DMS53 treated with DMSO at 0.1 percent for 48 hours (cell line): ENCODE results near the gene PDZD2.
A peak's percentile ranks its signal among the peaks of the same experiment; 100 is the strongest.

Experiments
- DNase-seq: peaks from one replicate; lab custom pipeline; 2025; ENCODE audit not compliant: unreplicated experiment; lab: John Stamatoyannopoulos, UW

PDZD2 gene

GRCh38 chr5:31811210-31811609 is 172.3 kb downstream of the PDZD2 start:
- no peak for DNase-seq

- DNase-seq = no peak
Observed at GRCh38 chr5:31815376-31815775, 176.4 kb downstream of the PDZD2 start.

- DNase-seq = no peak
Observed at GRCh38 chr5:31819926-31820516, 181.1 kb downstream of the PDZD2 start.

- DNase-seq = no peak
Observed at GRCh38 chr5:31823472-31823871, 184.5 kb downstream of the PDZD2 start.

GRCh38 chr5:31824869-31825517 is 186.1 kb downstream of the PDZD2 start:
- no peak for DNase-seq

GRCh38 chr5:31825518-31826068 is 186.7 kb downstream of the PDZD2 start:
- DNase-seq = peak; percentile 2

- no peak for DNase-seq
Observed at GRCh38 chr5:31827867-31828266, 188.9 kb downstream of the PDZD2 start.

- no peak for DNase-seq
Observed at GRCh38 chr5:31832966-31833365, 194.0 kb downstream of the PDZD2 start.

- DNase-seq = no peak
Observed at GRCh38 chr5:31833710-31834109, 194.8 kb downstream of the PDZD2 start.

- no peak for DNase-seq
Observed at GRCh38 chr5:31844622-31845345, 205.9 kb downstream of the PDZD2 start.

GRCh38 chr5:31845361-31845760 is 206.4 kb downstream of the PDZD2 start:
- no peak for DNase-seq

- DNase-seq = no peak
Observed at GRCh38 chr5:31846934-31847333, 208.0 kb downstream of the PDZD2 start.

GRCh38 chr5:31847354-31847753 is 208.4 kb downstream of the PDZD2 start:
- no peak for DNase-seq

GRCh38 chr5:31850981-31851689 is 212.2 kb downstream of the PDZD2 start:
- DNase-seq = no peak

GRCh38 chr5:31853398-31854135 is 214.6 kb downstream of the PDZD2 start:
- DNase-seq = no peak

- no peak for DNase-seq
Observed at GRCh38 chr5:31854181-31855133, 215.5 kb downstream of the PDZD2 start.

GRCh38 chr5:31855134-31856040 is 216.5 kb downstream of the PDZD2 start:
- no peak for DNase-seq

GRCh38 chr5:31859096-31859495 is 220.2 kb downstream of the PDZD2 start:
- no peak for DNase-seq

- no peak for DNase-seq
Observed at GRCh38 chr5:31860278-31860677, 221.3 kb downstream of the PDZD2 start.
